HepG2 (cell line): ENCODE data around the gene PDZD8. TPM values are rescaled to one million over a fixed set of nuclear protein-coding genes. Genes with fewer than 3 reads are reported as not detected.
A peak's percentile ranks its signal among the peaks of the same experiment; 100 is the strongest.

ENCODE experiments used
- BRF2 ChIP-seq: sonication (generic); formaldehyde crosslinking; IDR thresholded peaks from 2 replicates; pipeline ENCODE4 v1.8.1; 2022; ENCODE audit warnings: mild to moderate bottlenecking, missing genetic modification reagents
- CTCF ChIP-seq: sonication (generic); formaldehyde crosslinking; IDR thresholded peaks from 2 replicates; pipeline ENCODE4 v1.5.0; 2020; ENCODE audit warnings: mild to moderate bottlenecking, missing genetic modification reagents, moderate library complexity
- FOSL2 ChIP-seq: sonication (generic); formaldehyde crosslinking; IDR thresholded peaks from 2 replicates; pipeline ENCODE4 v1.4.0; 2020; ENCODE audit warnings: missing genetic modification reagents
- FOXA1 ChIP-seq, 2 experiments: fragments of 450-650 bp in 1 of 2; sonication (generic) in 1 of 2; formaldehyde crosslinking in 1 of 2; IDR thresholded peaks; 2 replicates each; pipeline versions ENCODE4 v1.4.0 to v1.6.1; 2016 to 2020; ENCODE audit warnings: missing genetic modification reagents in 1 of 2
- KLF12 ChIP-seq: sonication (generic); formaldehyde crosslinking; IDR thresholded peaks from 2 replicates; pipeline ENCODE4 v1.4.0; 2020; ENCODE audit warnings: missing genetic modification reagents, borderline replicate concordance
- MTA3 ChIP-seq: sonication (generic); formaldehyde crosslinking; IDR thresholded peaks from 2 replicates; pipeline ENCODE4 v1.4.0; 2020; ENCODE audit warnings: missing genetic modification reagents
- NFYC ChIP-seq: IDR thresholded peaks from 2 replicates; pipeline ENCODE4 v1.6.1; 2016; ENCODE audit warnings: missing genetic modification reagents, missing compliant biosample characterization
- PAX8 ChIP-seq: sonication (generic); formaldehyde crosslinking; IDR thresholded peaks from 2 replicates; pipeline ENCODE4 v1.8.0; 2022; ENCODE audit warnings: mild to moderate bottlenecking, missing genetic modification reagents, borderline replicate concordance
- POLR2AphosphoS2 ChIP-seq: IDR thresholded peaks from 2 replicates; pipeline ENCODE4 v1.6.1; 2011; ENCODE audit warnings: low read depth, low read length, improper control_type of control experiment
- RORA ChIP-seq: sonication (generic); formaldehyde crosslinking; IDR thresholded peaks from 2 replicates; pipeline ENCODE4 v1.5.0; 2020; ENCODE audit warnings: mild to moderate bottlenecking, missing genetic modification reagents, moderate library complexity
- SMAD3 ChIP-seq: sonication (generic); formaldehyde crosslinking; IDR thresholded peaks from 2 replicates; pipeline ENCODE4 v1.4.0; 2020; ENCODE audit warnings: missing genetic modification reagents
- TEAD3 ChIP-seq: optimal IDR thresholded peaks from 2 replicates; pipeline ENCODE3; 2016; ENCODE audit warnings: borderline replicate concordance
- ZBTB33 ChIP-seq: sonication (generic); formaldehyde crosslinking; IDR thresholded peaks from 2 replicates; pipeline ENCODE4 v1.4.0; 2020; ENCODE audit warnings: missing genetic modification reagents
- ZBTB34 ChIP-seq: sonication (generic); formaldehyde crosslinking; IDR thresholded peaks from 2 replicates; pipeline ENCODE4 v1.8.0; 2022; ENCODE audit warnings: mild to moderate bottlenecking, missing genetic modification reagents
- ZBTB42 ChIP-seq: sonication (generic); formaldehyde crosslinking; IDR thresholded peaks from 2 replicates; pipeline ENCODE4 v1.5.0; 2020; ENCODE audit warnings: mild to moderate bottlenecking, missing genetic modification reagents
- ZMYM4 ChIP-seq: sonication (generic); formaldehyde crosslinking; IDR thresholded peaks from 2 replicates; pipeline ENCODE4 v1.8.1; 2023; ENCODE audit warnings: mild to moderate bottlenecking, missing genetic modification reagents
- ZNF138 ChIP-seq: sonication (generic); formaldehyde crosslinking; IDR thresholded peaks from 2 replicates; pipeline ENCODE4 v1.5.0; 2020; ENCODE audit warnings: mild to moderate bottlenecking, low read depth, missing genetic modification reagents
- ZNF251 ChIP-seq: sonication (generic); formaldehyde crosslinking; IDR thresholded peaks from 2 replicates; pipeline ENCODE4 v1.9.0; 2021; ENCODE audit warnings: mild to moderate bottlenecking, missing genetic modification reagents
- ZNF350 ChIP-seq: sonication (generic); formaldehyde crosslinking; IDR thresholded peaks from 2 replicates; pipeline ENCODE4 v1.4.0; 2020; ENCODE audit warnings: mild to moderate bottlenecking, low read depth, missing genetic modification reagents, borderline replicate concordance
- ZNF543 ChIP-seq: sonication (generic); formaldehyde crosslinking; IDR thresholded peaks from 2 replicates; pipeline ENCODE4 v1.4.0; 2020; ENCODE audit warnings: mild to moderate bottlenecking, missing genetic modification reagents
- ZNF552 ChIP-seq: sonication (generic); formaldehyde crosslinking; IDR thresholded peaks from 2 replicates; pipeline ENCODE4 v1.9.0; 2022; ENCODE audit warnings: missing genetic modification reagents, mild to moderate bottlenecking, borderline replicate concordance
- ZNF768 ChIP-seq: sonication (generic); formaldehyde crosslinking; IDR thresholded peaks from 2 replicates; pipeline ENCODE4 v1.4.0; 2020; ENCODE audit warnings: missing genetic modification reagents
- polyA plus RNA-seq, 8 experiments: library from polyadenylated mRNA; depleted of rRNA in 3 of 8; stranded (reverse) in 7 of 8; unstranded in 1 of 8; fragments of >200 nt; fragmentation: Illumina TruSeq in 4 of 8; extraction: Trizol in 4 of 8; gene quantifications; 2 replicates each; pipeline versions ENCODE4 v1.2.1 to v1.2.3, GENCODE V29; 2011 to 2016; ENCODE audit warnings: low read depth in 4 of 8, missing spikeins in 1 of 8, mixed read lengths in 1 of 8; ENCODE audit not compliant: insufficient read depth in 1 of 8
- total RNA-seq, 5 experiments: library from RNA; depleted of rRNA; stranded (reverse); fragments of >200 nt; fragmentation: Illumina TruSeq; extraction: Trizol; gene quantifications; 2 replicates each; pipeline ENCODE4 v1.2.3, GENCODE V29; 2016; ENCODE audit warnings: low read depth in 1 of 5

PDZD8 gene
- total and polyA plus RNA-seq, 2 of the 13 experiments (the other 11 are each of a cell fraction or from before 2014, with no cell fraction given) = 11.2 to 32.0 TPM

GRCh38 chr10:117375360-117376178 is at the start of gene PDZD8 (continued):
- TF ChIP-seq KLF12 (CRISPR knock-in tag) (0 out of 2 replicates have a peak, but pooled peaks have one; percentile 70), SMAD3 (peak; percentile 14; the same call in 1 of the 2 replicates), ZNF138 (CRISPR knock-in tag) (0 out of 2 replicates have a peak, but pooled peaks have one; percentile 52), ZBTB34 (CRISPR knock-in tag) (no peak), ZBTB33 (CRISPR knock-in tag) (no peak), ZBTB42 (CRISPR knock-in tag) (peak; percentile 50; the same call in 1 of the 2 replicates), MTA3 (CRISPR knock-in tag) (no peak), PAX8 (CRISPR knock-in tag) (0 out of 2 replicates have a peak, but pooled peaks have one; percentile 53), POLR2AphosphoS2 (no peak), FOSL2 (CRISPR knock-in tag) (peak; percentile 23; the same call in 1 of the 2 replicates), TEAD3 (CRISPR knock-in tag) (peak; percentile 52), ZNF543 (CRISPR knock-in tag) (no peak), ZNF350 (CRISPR knock-in tag) (peak; percentile 43; the same call in 1 of the 2 replicates), ZNF768 (peak; percentile 39; the same call in 1 of the 2 replicates), ZNF251 (CRISPR knock-in tag) (no peak), FOXA1 (IDR thresholded peaks at IDR 0.05) (no peak), FOXA1 (CRISPR knock-in tag; IDR thresholded peaks at IDR 0.05) (0 out of 2 replicates have a peak, but pooled peaks have one; percentile 17), ZMYM4 (CRISPR knock-in tag) (peak; percentile 75), ZNF552 (CRISPR knock-in tag) (peak; percentile 82), RORA (CRISPR knock-in tag) (no peak), NFYC (CRISPR knock-in tag) (peak; percentile 77), BRF2 (CRISPR knock-in tag) (peak; percentile 86; the same call in 1 of the 2 replicates), CTCF (CRISPR knock-in tag) (peak; percentile 34)
